ENCODE data around the gene DLX5.

Gene DLX5

DNA sequence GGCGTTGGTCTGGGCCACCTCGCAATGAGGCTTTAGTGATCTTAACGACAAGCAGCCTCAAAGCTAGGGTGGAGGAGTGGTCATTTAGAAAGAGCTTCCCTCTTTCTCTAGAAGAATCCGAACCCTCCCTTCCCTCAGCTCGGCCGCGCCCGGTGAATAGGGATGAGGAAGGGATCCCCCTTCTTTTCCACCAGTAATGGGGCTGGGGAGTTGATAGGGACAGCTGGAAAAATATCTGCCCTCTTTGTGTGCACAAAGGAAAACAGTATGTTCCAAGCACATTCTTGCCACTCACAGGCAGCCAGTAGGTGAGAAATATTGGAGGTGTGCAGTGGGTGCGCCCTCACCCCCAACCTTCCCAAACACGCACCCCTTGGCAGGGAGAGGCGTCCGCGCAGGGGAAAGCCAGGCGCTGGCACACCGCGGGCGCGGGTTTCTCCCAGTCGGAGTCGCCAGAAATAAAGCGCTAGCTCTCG lies 6.5 kb downstream of the DLX5 start:
- no peak for DNase-seq

DNA sequence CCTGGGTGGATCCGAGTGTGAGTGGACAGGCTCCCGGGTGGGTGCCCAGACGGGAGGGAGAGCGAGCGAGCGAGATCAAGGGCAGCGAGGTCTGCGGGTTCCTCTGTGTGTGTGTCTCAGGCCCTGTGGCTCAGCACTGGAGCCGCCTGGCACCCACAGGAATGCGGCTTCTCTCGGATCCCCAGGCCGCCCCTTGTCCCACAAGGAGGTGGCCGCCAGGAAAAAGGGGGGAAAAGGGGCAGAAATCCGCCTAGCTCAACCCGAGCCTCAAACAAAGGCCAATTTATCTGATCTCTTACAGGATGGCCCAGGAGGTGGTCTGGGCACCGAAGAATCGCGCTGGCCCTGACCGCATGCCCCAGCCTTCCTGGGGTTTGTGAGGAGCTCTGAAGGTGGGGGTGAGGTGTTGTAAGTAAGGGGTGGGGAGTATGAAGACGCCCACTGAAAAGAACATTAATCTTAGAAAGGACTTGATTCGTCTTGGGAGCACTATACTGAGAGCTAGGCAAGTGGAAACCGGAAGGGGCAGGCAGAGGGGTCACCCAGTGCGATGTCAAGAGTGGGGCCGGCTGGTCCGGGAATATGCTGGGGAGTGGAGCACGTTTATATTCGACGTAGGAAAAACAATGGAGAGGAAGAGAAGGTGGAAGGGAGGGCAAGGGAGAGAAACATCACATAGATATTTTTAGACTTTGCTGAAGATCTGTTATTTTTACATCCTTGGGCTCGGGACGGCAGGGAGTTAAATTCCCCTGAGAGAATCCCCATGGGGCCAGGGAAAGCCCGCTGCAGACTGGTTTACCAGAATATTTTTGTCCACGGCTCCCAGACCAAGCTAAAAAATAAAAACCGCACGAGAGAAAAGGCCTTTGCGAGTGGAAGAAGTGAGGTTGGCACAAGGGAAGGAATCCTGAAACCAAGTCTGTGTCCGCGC lies 7.2 kb downstream of the DLX5 start:
- DNase-seq, result no peak

DNA sequence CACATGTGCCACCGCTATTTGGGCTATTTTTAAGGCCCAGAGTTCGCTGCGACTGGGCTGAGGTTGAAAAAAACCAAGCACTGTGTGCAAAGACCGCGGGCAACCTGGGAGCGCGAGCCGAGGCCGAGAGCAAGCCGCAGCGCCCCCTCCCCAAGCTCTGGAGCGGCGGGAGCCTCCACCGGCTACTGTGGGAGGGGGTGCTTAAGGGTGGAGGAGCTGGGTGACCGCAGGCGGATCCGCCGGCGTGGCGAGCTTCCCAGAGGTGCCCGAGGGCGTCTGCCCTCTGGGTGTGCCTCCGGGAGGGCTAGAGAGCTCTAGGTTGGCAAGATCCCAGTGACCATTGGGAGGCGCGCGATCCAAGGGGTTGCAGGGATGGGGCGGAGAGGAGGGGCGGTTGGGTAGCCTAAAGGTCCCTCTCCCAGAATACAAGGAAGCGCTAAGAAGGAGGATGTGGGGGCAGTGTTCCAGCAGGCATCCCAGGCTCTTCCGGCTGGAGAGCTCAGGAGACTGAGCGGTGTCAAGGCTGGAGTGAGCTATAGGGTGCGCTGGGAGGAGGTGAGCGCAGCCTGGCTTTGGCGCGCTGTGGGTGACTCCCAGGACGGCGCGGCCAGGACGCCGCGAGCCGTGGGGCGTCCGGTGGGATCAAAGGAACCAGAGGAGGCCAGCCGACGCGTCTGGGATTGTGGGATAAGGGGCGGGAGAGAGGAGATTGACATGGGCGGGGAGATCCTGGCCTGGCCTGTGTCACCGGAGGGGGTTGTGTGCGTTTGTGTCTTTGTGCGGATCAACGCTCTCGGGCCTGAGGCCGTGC lies 8.0 kb downstream of the DLX5 start:
- DNase-seq, result no peak

DNA sequence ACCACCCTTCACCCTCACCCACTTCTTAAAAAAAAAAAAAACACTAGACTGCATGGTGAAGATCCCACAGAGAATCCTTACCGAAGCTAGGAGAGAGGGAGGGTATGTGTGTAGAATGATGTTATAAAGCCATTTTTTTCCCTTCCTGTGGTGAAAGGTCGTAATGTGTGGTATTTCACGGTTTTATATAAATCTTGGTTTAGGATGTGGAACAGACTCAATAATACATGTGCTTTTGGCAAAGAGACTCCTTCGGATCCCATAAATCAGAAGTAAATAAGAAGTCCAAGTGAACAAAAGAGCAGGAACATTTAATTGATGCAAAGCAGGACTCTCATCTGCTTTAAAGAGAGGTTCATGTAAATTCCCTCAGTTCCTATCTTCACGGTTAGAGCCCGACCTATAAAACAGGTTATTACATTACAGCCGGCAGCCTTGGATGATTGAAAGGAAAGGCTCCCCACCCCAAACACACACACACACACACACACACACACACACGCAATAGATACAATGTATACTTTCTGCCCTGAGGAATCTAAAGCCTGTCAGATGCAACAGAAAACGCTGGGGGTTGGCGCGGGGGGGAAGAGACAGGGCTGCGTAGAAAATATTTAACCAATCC lies 8.8 kb downstream of the DLX5 start:
- no peak for DNase-seq

DNA sequence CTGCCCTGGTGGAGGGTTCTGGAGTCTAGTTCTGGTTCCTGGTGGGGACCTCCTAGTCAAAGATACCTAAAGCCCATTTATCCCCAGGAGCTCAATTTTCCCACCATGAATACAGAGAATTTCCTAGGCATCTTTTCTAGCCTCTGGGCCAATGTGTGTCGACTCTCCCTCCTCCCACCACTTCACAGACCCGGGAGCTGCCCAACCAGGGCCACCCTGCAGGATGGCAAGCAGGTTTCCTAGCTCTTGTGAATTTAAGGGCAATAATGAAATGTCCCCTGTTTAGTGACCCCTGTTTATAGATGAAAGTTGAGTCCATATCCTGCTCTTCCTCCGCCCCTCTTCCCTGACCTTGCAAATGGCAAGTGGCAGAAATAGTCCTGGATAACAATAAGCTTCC lies 9.4 kb downstream of the DLX5 start:
- no peak for DNase-seq

DNA sequence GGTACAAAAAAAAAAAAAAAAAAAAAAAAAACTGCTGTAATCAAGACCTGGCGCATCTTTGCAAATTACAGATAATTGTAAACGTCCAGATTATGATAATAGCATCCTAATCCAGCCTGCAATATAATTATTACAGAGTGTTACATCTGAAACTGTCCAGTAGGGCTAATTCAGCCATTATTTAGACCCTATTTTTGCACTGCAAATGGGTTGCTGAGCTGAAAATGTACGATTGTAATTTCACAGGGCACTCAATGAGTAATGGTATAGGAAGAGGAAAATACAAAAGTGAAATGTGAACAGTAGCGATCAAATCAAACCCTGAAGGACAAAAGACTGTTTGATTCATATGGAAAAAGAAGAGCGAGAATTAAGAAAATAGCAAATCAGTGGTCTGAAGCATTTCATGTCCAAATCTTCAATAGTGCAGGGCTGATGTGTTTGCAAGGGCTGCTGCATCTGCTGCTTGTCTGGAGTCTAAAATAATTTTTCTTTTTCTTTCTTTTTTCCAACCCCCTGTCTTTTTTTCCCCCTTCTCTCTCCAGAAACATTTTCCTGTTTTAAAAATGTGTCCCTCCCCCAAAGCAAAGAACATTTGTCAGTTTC lies 10.4 kb downstream of the DLX5 start:
- no peak for DNase-seq

DNA sequence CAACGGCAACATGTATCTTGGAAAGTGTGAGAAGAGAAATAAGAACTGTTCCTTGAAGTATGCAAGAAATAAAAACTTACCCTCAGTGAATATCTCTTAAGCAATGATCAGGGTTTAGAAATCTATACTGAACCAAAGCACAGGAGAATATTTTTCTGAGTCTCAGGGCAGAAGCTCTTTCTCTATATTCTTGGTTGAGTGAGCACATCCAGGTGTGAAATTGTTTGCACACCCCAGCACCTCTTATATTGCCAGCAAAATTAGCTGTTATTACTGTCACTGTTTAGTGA lies 10.8 kb downstream of the DLX5 start:
- DNase-seq, result no peak

DNA sequence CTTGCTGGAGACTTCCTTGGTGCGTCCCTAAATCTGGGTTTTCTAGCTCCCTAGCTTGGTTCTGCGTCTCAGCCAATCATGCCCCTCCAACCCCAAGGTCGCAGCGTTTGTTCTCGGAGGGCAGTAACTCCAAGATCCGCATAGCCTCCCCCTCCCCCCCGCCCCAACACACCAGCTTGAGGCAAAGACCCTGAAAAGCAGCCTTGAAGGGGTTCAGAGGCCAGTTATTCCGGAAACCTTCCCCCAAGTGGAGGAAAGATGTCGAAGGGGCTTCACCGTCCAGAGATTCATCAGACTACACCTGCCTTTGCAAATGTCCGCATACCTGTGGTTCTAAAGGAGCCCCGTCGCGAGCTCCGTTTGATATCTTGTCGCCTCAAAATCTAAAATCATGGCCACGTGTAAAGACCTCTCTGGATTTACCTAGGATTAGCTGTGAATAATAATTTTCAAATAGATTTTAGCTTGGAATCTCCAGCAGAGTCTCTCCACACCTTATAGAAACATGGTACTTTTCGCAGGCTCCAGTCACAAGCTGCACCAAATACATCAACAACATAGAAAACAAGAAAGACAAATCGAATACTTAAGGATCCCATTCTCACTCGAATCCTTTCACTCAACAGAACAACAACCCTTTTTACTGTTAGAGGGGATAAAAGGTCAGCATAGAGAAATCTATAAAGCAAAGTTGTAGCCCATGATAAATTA lies 11.3 kb downstream of the DLX5 start:
- DNase-seq, result no peak

DNA sequence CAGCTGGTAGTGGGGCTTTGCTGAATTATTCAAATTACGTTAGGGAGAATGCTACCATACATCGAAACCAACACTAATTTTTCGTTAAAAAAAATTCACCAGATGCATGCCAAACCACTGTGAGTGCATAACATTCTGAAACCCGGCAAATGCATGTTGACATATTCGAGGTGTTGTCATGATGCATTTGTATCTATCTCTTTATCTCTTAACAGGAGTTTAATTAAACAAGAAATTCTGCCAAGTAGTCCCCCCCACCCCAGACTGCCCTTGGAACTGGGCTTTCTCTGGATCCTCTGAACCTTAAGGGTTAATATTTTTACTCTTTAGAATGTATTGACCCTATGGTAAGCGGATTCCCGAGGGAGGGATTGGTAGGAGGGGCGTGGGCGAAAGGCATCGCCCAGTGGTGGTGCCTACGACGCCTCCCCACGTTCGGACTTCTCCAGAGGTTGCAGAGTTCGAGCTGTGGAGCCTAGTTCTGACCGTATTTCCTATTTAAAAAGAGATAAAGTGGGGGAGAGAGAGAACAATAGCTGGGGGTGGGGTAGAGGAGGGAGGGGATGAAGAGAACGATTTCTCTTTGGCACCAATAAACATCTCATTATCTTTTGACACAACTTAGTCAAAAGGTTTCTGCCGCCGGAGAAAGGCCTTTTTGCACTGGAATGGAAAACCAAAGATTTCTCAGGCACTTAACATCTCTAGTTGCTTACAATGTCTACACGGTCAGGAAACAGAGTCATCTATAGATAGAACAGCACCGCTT lies 12.1 kb downstream of the DLX5 start:
- no peak for DNase-seq

DNA sequence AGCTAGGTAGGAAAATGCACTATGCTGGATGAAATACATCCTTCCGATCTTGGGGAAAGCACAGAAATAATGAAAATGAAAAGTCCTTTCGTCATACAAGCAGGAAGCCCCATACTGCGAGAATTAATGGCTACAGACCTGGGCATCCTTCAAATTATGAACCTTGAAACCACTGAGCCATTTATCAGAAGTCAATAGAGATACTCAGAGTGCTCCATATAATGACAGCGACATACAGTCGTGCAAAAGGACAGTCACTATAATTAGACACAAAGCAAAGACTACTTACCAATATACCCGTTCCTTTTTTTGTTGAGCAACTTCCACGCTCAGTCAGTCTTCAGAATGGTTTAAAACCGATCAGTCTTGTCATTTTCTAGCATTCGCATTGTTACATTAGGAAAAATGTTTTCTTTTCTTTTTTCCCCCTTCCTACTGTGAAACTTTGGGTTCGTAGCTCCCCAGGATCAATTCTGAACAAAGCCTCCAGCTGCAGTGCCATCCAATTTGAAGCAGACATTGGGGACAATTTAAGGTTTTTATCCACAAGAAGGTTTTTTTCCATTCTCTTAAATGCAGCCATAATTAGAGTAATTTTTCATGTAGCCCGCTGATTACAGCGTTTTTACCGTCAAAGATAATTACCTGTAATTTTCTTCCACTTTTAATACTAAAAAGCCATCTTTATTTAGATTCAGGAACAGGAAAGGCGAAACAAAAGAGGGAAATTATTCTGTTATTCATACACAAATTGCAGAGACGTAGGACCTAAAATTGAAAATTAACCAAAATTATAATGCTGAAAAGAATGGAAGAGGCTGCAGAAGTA lies 12.9 kb downstream of the DLX5 start:
- no peak for DNase-seq

DNA sequence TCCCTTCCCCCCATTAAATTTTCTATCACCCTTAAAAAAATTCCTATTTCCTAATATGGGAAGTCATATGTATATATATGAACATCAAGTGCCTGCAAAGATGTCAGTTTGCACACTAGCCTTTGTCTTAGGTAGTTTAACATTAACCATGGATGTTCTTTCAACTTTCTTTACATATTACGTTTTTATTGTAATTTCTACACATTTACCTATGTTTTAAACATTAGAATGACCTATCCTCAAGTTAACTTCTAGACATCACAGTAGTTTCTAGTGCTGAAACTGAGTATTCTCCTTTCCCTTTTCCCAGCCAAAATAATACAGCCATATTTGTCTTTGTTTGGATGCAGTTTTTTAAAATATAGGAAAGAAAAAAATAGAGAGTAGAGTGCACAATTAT lies 13.5 kb downstream of the DLX5 start:
- no peak for DNase-seq

DNA sequence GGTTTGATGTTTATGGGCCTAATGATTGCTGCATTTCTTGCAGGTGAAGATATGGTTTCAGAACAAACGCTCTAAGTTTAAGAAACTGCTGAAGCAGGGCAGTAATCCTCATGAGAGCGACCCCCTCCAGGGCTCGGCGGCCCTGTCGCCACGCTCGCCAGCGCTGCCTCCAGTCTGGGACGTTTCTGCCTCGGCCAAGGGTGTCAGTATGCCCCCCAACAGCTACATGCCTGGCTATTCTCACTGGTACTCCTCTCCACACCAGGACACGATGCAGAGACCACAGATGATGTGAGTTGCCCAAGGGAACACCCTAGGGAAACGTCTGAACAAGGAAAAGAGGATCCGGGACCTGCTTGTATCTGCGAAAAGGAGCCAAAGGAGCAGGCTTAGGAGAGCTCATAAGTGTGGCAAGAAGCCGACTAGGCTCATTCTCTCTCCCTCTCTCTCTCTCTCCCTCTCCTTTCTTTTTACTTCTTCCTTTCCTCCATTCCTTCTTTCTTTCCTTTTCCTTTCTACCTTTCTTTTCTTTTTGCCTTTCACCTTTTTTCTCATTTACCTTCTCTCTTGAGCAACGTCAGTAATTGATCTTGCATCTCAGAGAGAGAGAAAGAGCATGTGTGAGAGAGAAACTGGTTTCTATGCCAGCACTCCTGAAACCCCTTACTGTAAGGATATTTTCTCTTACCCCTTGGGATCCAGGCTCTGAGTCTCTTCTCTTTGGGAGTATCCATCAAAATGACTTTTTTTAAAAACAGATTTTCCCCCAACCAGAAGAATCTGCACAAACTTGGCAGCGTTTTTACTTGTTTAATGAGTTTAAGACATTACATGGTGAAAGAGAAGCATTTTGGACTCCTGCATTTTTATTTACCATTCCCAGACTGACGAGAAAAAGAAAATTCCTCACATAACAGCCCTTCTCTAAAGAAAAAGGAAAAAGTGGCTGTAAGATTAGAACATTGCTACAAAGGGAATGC lies 14.6 kb downstream of the DLX5 start:
- no peak for DNase-seq

DNA sequence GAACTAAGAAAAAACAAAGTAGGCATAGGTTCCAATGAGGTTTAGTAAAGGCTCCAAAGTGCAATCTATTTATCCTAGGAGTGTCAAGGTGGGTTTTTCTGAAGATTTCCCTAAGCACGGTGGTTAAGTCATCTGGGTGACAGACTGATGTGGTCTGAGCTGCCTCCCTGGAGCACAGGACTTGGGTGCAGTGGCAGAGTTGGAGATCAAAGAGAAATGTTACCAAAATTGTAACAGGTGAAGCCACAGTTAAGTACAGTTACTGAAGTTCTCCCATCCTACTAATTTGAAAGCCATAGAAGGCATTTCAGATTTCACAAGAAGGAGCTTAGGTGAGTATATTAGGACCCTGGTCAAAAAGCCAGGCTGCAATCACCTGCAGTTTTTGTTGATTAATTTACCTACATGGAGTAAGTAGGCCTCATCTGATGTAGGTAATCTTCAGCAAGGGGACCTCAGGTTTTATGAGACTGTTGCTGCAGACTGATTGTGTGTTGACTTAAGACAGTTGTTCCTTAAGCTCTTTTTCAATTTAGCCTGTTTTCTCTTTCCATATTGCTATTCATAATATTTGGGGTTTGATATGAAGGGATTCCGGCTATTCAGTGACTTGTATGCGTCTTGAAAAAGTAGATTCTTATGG lies 16.2 kb downstream of the DLX5 start:
- DNase-seq, result no peak

DNA sequence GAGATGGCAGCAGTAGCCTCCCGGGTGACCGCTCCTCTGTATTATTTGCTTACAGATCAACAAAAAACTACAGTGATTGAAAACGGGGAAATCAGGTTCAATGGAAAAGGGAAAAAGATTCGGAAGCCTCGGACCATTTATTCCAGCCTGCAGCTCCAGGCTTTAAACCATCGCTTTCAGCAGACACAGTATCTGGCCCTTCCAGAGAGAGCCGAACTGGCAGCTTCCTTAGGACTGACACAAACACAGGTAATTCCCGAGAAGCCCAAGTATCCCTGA lies 17.1 kb downstream of the DLX5 start:
- DNase-seq, result no peak

DNA sequence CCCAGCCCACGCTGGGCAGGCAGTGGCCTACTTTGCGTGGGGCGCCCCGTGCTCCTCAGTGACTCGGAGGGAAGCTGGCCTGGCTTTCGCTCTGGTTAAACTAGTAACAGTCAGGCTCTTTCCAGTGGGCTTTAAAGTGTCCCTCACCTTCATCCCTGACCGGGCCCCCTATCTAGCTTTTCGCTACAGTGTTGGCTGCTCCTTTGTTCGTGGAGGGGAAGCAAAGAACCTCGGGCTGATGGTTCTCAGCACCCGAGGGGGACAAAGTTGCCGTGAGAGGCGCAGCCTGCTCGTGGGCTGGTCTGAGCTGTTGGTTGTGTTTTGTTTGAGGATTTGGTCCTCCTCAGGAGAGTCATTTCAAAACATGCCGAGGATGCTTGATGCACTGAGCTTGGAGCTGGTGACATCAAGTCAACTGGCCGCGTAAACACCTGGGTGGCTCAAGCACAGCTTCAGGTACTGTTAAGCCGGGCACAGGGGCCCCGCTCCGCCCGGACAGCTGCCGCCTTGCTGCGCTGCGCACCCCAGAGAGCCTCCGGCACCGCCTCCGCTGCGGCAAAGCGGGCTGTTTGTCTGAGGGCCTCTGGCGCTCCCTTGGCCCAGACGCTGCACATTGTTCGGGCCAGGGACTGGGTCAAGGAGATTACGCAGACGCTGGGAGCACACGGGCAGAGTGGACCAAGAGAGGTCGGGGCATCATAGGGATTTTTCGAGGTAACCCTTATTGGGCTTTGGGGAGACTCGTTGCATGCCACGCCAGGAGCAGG lies 17.6 kb downstream of the DLX5 start:
- no peak for DNase-seq

DNA sequence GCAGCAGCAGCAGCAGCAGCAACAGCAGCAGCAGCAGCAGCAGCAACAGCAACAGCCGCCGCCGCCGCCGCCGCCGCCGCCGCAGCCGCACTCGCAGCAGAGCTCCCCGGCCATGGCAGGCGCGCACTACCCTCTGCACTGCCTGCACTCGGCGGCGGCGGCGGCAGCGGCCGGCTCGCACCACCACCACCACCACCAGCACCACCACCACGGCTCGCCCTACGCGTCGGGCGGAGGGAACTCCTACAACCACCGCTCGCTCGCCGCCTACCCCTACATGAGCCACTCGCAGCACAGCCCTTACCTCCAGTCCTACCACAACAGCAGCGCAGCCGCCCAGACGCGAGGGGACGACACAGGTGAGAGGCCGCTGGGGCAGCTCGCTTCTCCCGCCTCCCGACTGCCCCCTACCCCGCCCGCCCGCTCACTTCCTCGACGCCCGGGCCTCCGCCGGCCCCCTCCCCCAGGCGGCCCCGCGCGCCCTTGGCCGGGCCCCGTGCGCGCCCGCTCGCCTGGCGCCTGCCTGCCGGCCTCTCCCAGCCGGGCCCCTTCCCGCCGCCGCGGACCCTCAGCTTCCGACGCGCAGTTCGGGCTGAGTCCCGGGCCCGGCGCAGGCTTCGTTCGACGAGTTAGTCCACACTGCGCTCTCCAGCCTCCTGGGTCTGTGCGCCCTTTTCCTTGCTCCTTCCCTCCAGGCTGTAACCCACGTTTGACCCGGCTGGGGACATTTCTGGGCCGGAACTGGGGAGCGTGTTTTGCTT lies 18.4 kb downstream of the DLX5 start:
- no peak for DNase-seq

DNA sequence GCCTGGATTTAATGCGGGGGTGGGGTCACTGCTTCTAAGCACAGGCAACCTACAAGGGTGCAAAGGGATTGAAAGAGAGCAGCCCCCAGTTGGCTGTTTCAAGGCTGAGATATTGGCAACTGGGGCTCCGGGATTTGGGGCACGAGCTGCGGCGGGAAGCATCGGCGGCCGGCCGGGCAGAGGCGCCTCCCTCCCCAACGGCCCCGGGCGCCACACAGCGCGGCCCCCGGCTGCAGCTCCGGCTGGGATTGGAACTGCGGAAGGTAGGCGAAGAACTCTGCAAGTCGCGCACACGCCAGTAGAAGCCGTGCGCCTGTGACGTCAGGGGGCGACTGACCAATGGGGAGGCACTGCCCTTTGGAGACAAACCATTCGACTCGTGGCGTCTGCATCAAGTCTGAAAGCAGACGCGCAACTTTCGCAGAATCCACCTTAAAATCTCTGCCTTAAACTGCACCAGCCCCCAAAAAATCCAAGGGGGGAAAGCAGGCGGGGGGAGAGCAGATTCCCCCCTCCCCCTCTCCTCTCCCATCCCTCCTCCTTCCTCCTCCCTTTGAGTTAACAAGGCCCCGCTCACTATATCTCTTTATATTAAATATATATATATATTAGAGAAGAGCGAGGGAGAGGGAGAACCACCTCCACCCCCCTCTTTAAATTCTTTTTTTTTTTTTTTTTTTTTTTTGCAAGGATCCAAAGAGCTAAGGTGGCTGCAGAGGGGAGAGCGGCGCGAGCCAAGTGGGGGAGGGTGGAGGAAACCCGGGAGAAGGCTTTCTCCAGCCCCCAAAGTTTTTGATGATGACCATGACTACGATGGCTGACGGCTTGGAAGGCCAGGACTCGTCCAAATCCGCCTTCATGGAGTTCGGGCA lies 19.2 kb downstream of the DLX5 start, which contains the start of gene DLX6:
TSS of gene DLX6 (plus strand) at position 371 of the 872 bp plus-strand sequence. CDS start at position 796, 425 bp downstream.
- DNase-seq, result no peak

Measured in activated T-cell treated with anti-CD3 and anti-CD28 coated beads for 4 hours (primary cell).